ENCODE results near the gene COPS6. TPM values are rescaled to one million over a fixed set of nuclear protein-coding genes. Genes with fewer than 3 reads are reported as not detected.

The COPS6 gene
- total RNA-seq, 4 donors from 2014 or later = 18.3 to 61.3 (median 44.5) TPM

GRCh38 chr7:100085515-100085914, 3.3 kb upstream of the COPS6 start:
- Histone ChIP-seq H3K4me1 (peaks cover 18 to 38% (median 36%) of the 10 kb centered on the region in 4 donors), H3K27ac (peak overlapping the region; percentile 89 to 93 (median 92)), H3K27me3 (no peaks in the 10 kb centered on the region), H3K4me3 (no peak overlapping the region), H3K9me3 (no peaks in the 10 kb centered on the region), H3K36me3 (no peaks in the 10 kb centered on the region)
- intact Hi-C loops (cut with DNase I; ENCODE audit: low total_unique reads) (loop anchor here (5.0 kb wide), 1 partner anchor 42 kb away; the partner anchor contains the start of gene MBLAC1), in situ Hi-C loops (cut with MboI; ENCODE audit: low pct_ligation_motif_present in 1 of 4, low pct_unique_long_range_greater_than_20kb in 1 of 4, low sequenced_read_pairs in 3 of 4) (no loop called here)
- WGBS, 2 donors (ENCODE audit: low coverage in 1 of 2) = 60 to 64% methylated on average over 3 of the region's 3 CpGs
- TF ChIP-seq POLR2AphosphoS5 (IDR thresholded peaks at IDR 0.05) = no peak
- no peak for TF ChIP-seq EP300 (IDR thresholded peaks at IDR 0.05; ENCODE audit: low read depth)
- TF ChIP-seq POLR2A (IDR thresholded peaks at IDR 0.05) = no peak
- no peak for TF ChIP-seq CTCF (IDR thresholded peaks at IDR 0.05)
- DNase-seq = no peak

DNA sequence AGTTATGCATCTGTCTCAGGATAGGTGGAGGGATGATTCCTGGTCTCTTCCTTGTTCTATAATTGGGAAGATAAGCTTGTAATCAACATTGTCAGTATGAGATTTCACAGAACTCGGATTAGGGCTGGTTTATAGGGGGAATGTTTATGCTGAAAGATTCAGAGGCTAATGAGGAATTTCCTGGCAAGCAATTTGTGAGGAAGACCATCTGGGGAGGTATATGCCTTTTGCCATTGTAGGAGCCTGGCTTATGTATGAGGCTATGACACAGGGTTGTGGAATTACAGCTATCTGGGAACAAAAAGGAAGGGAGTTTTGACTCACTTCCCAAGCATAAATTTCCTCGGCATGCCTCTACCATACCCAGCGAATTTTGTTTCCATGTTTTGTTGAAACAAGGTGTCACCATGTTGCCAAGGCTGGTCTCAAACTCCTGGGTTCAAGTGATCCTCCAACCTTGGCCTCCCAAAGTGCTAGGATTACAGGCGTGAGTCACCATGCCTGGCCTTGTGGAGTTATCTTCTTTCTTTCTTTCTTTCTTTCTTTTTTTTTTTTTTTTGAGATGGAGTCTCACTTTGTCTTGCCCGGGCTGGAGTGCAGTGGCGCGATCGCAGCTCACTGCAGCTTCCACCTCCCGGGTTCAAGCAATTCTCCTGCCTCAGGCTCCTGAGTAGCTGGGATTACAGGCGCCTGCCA, 1.6 kb upstream of the COPS6 start:
- H3K27me3 ChIP-seq = no peaks in the 10 kb centered on the region
- TF ChIP-seq POLR2A (IDR thresholded peaks at IDR 0.05) = no peak
- no peak for TF ChIP-seq CTCF (IDR thresholded peaks at IDR 0.05)
- TF ChIP-seq EP300 (IDR thresholded peaks at IDR 0.05; ENCODE audit: low read depth) = peak; percentile 79
- TF ChIP-seq POLR2AphosphoS5 (IDR thresholded peaks at IDR 0.05) = peak; percentile 80 to 95 (median 90)
- no peaks in the 10 kb centered on the region for H3K9me3 ChIP-seq
- DNase-seq = no peak
- WGBS, 2 donors (ENCODE audit: low coverage in 1 of 2) = 67 to 69% methylated on average over 8 to 10 of the region's 10 CpGs
- peaks cover 0 to 4% (median 0%) of the 10 kb centered on the region in 4 donors for H3K36me3 ChIP-seq
- H3K4me3 ChIP-seq = no peak overlapping the region
- intact Hi-C loops (cut with DNase I; ENCODE audit: low total_unique reads) = loop anchor here (5.0 kb wide), 1 partner anchor 40 kb away; the partner anchor contains the start of gene MBLAC1
- peak overlapping the region; percentile 89 to 93 (median 92) for H3K27ac ChIP-seq
- peaks cover 16 to 29% (median 26%) of the 10 kb centered on the region in 4 donors for H3K4me1 ChIP-seq
- in situ Hi-C loops (cut with MboI; ENCODE audit: low pct_ligation_motif_present in 1 of 4, low pct_unique_long_range_greater_than_20kb in 1 of 4, low sequenced_read_pairs in 3 of 4) = no loop called here

GRCh38 chr7:100088095-100088620, 611 bp upstream of the COPS6 start:
- in situ Hi-C loops (cut with MboI; ENCODE audit: low pct_ligation_motif_present in 1 of 4, low pct_unique_long_range_greater_than_20kb in 1 of 4, low sequenced_read_pairs in 3 of 4) (no loop called here), intact Hi-C loops (cut with DNase I; ENCODE audit: low total_unique reads) (loop anchor here (5.0 kb wide), 1 partner anchor 39 kb away; the partner anchor contains the start of gene MBLAC1)

More at GRCh38 chr7:100088095-100088620, 611 bp upstream of the COPS6 start:
- no peaks in the 10 kb centered on the region for H3K27me3 ChIP-seq
- H3K4me3 ChIP-seq = peak overlapping the region; percentile 66 to 90 (median 78)
- no peak for DNase-seq
- peaks cover 0 to 4% (median 2%) of the 10 kb centered on the region in 4 donors for H3K36me3 ChIP-seq
- H3K4me1 ChIP-seq = peaks cover 13 to 21% (median 19%) of the 10 kb centered on the region in 4 donors
- TF ChIP-seq EP300 (IDR thresholded peaks at IDR 0.05; ENCODE audit: low read depth) = no peak
- no peak for TF ChIP-seq POLR2AphosphoS5 (IDR thresholded peaks at IDR 0.05)
- no peak for TF ChIP-seq POLR2A (IDR thresholded peaks at IDR 0.05)
- TF ChIP-seq CTCF (IDR thresholded peaks at IDR 0.05) = no peak
- WGBS, 2 donors (ENCODE audit: low coverage in 1 of 2) = 74 to 81% methylated on average over 6 to 11 of the region's 11 CpGs
- peak overlapping the region; percentile 89 to 93 (median 92) for H3K27ac ChIP-seq
- H3K9me3 ChIP-seq = no peaks in the 10 kb centered on the region
